OCI-LY1 (cell line): ENCODE data around the gene SLC44A3.

Source experiments
- CTCF ChIP-seq: fragments of 200-600 bp; sonication (generic), shearing (Covaris generic); IDR thresholded peaks from 2 replicates; pipeline ENCODE4 v1.5.1; 2017; ENCODE audit warnings: mild to moderate bottlenecking, antibody characterized with exemption, low read length, moderate library complexity, mixed read lengths
- EZH2 ChIP-seq: fragments of 200-600 bp; sonication (generic), shearing (Covaris generic); IDR thresholded peaks from 2 replicates; pipeline ENCODE4 v1.8.0; 2017; ENCODE audit warnings: borderline replicate concordance, mixed run types, mild to moderate bottlenecking, antibody characterized with exemption, low read length, moderate library complexity, mixed read lengths

- TF ChIP-seq CTCF, result no peak
- TF ChIP-seq EZH2, result no peak
Observed at GRCh38 chr1:94855307-94855700, 35.1 kb downstream of the SLC44A3 start.
